HG02642 (cell line): ENCODE measurements around the gene TFAP2B.

Experiments
- ATAC-seq: cut with Tn5 transposase; IDR thresholded peaks from one replicate; pipeline ENCODE4 v1.9.1; 2021; ENCODE audit warnings: mild to moderate bottlenecking; ENCODE audit not compliant: unreplicated experiment, poor library complexity

Gene TFAP2B

GRCh38 chr6:50823094-50823920, 4.6 kb downstream of the TFAP2B start:
- ATAC-seq = no peak

- ATAC-seq = no peak
These were observed 5.9 kb downstream of the TFAP2B start for GRCh38 chr6:50824552-50824951.

GRCh38 chr6:50825375-50826036, 6.8 kb downstream of the TFAP2B start:
- ATAC-seq = no peak

- no peak for ATAC-seq
These were observed 7.5 kb downstream of the TFAP2B start for GRCh38 chr6:50826037-50826761.

- ATAC-seq = no peak
These were observed 8.1 kb downstream of the TFAP2B start for GRCh38 chr6:50826803-50827202.

GRCh38 chr6:50829049-50829448, 10.4 kb downstream of the TFAP2B start:
- no peak for ATAC-seq

GRCh38 chr6:50829898-50830444, 11.3 kb downstream of the TFAP2B start:
- ATAC-seq = no peak

- ATAC-seq = no peak
These were observed 12.5 kb downstream of the TFAP2B start for GRCh38 chr6:50831186-50831585.

GRCh38 chr6:50832912-50833311, 14.2 kb downstream of the TFAP2B start:
- ATAC-seq = no peak

GRCh38 chr6:50834929-50835410, 16.3 kb downstream of the TFAP2B start:
- ATAC-seq = no peak

GRCh38 chr6:50836231-50836630, 17.6 kb downstream of the TFAP2B start:
- ATAC-seq = no peak

- ATAC-seq = no peak
These were observed 19.1 kb downstream of the TFAP2B start for GRCh38 chr6:50837589-50838445.

- no peak for ATAC-seq
These were observed 21.6 kb downstream of the TFAP2B start for GRCh38 chr6:50840112-50840810.

GRCh38 chr6:50840811-50841192, 22.1 kb downstream of the TFAP2B start:
- ATAC-seq = no peak

GRCh38 chr6:50842446-50842845, 23.8 kb downstream of the TFAP2B start:
- ATAC-seq = no peak

GRCh38 chr6:50842861-50843384, 24.3 kb downstream of the TFAP2B start:
- ATAC-seq = no peak

- ATAC-seq = no peak
These were observed 25.2 kb downstream of the TFAP2B start for GRCh38 chr6:50843842-50844241.

- no peak for ATAC-seq
These were observed 26.9 kb downstream of the TFAP2B start for GRCh38 chr6:50845499-50846143.
